Thyroid gland (tissue), 4 donors: ENCODE results near the gene INPP5F. TPM values are rescaled to one million over a fixed set of nuclear protein-coding genes. Genes with fewer than 3 reads are reported as not detected.

Experiments
- DNase-seq, 2 donors: peaks; one replicate each; pipeline ENCODE4 v3.0.0-alpha.2; 2019
- H3K27ac ChIP-seq, 3 donors: fragments of 200-600 bp; sonication (generic); 1 replicate in 2 of 3; 2 replicates in 1 of 3; pipeline ENCODE4 v1.5.1; 2016 to 2019; ENCODE audit warnings: mild to moderate bottlenecking in 1 of 3, moderate library complexity in 1 of 3
- H3K27me3 ChIP-seq: fragments of 200-600 bp; sonication (generic); one replicate; pipeline ENCODE4 v1.5.1; 2019
- H3K36me3 ChIP-seq, 2 donors: fragments of 200-600 bp; sonication (generic); one replicate each; pipeline ENCODE4 v1.5.1; 2016 to 2019
- H3K4me1 ChIP-seq, 2 donors: fragments of 200-600 bp; sonication (generic); one replicate each; pipeline ENCODE4 v1.5.1; 2017 to 2019
- H3K4me3 ChIP-seq, 3 donors: fragments of 200-600 bp; sonication (generic); replicated peaks in 1 of 3; 1 replicate in 2 of 3; 2 replicates in 1 of 3; pipeline ENCODE4 v1.5.1; 2016; ENCODE audit warnings: mild to moderate bottlenecking in 1 of 3
- H3K9me3 ChIP-seq: fragments of 200-600 bp; sonication (generic); one replicate; pipeline ENCODE4 v1.5.1; 2017
- CTCF ChIP-seq, 6 experiments: fragments of 200-600 bp in 3 of 6; fragments of 450-650 bp in 3 of 6; sonication (generic) in 3 of 6; IDR thresholded peaks; one replicate each; pipeline ENCODE4 v1.5.1; 2016 to 2019; ENCODE audit warnings: antibody characterized with exemption in 6 of 6, mild to moderate bottlenecking in 2 of 6, inconsistent platforms in 1 of 6, moderate library complexity in 1 of 6
- POLR2A ChIP-seq, 2 donors: fragments of 450-650 bp; IDR thresholded peaks; one replicate each; pipeline ENCODE4 v1.6.1; 2017; ENCODE audit warnings: antibody characterized with exemption in 2 of 2, mild to moderate bottlenecking in 2 of 2, moderate library complexity in 1 of 2
- WGBS, 2 donors: methylation state at CpG; one replicate each; pipeline ENCODE4 v1.1.5; 2017; 5-methylcytosine and 5-hydroxymethylcytosine counted together
- intact Hi-C: fragments of 100-400 bp; cut with DNase I; formaldehyde crosslinking; loops from one replicate; pipeline ENCODE4 v1.15.1; 2023
- total RNA-seq, 4 donors: library from RNA; depleted of rRNA; stranded (reverse); fragments of >200 nt; gene quantifications; one replicate each; pipeline ENCODE4 v1.2.3, GENCODE V29; 2016

INPP5F gene
- total RNA-seq, 4 donors from 2014 or later, result 12.6 to 14.9 (median 13.4) TPM

- no peaks in the 10 kb centered on the region for H3K9me3 ChIP-seq
- no peak overlapping the region for H3K27ac ChIP-seq
- H3K4me1 ChIP-seq, result no peaks in the 10 kb centered on the region
- H3K36me3 ChIP-seq, result no peaks in the 10 kb centered on the region
- 96 to 97% methylated on average over 11 of the region's 11 CpGs for WGBS, 2 donors
- no peaks in the 10 kb centered on the region for H3K27me3 ChIP-seq
- intact Hi-C loops, result no loop called here
- H3K4me3 ChIP-seq, result no peak overlapping the region
- TF ChIP-seq POLR2A (IDR thresholded peaks at IDR 0.05) (no peak), CTCF (IDR thresholded peaks at IDR 0.05) (no peak)
- DNase-seq, result no peak
Measured at GRCh38 chr10:119806334-119807130, 80.7 kb downstream of the INPP5F start.

GRCh38 chr10:119807960-119808697 lies 82.3 kb downstream of the INPP5F start:
- no peak for DNase-seq
- 95 to 96% methylated on average over 3 of the region's 3 CpGs for WGBS, 2 donors

GRCh38 chr10:119811122-119811521 lies 85.3 kb downstream of the INPP5F start:
- no peaks in the 10 kb centered on the region for H3K36me3 ChIP-seq
- DNase-seq, result no peak
- intact Hi-C loops, result loop anchor here (10.0 kb wide), 1 partner anchor 56 kb away; no protein-coding TSS in a partner anchor

More at GRCh38 chr10:119807960-119808697, 82.3 kb downstream of the INPP5F start:
- Histone ChIP-seq H3K36me3 (no peaks in the 10 kb centered on the region), H3K9me3 (no peaks in the 10 kb centered on the region), H3K4me3 (no peak overlapping the region), H3K27me3 (no peaks in the 10 kb centered on the region), H3K27ac (no peak overlapping the region), H3K4me1 (no peaks in the 10 kb centered on the region)
- intact Hi-C loops, result no loop called here
- no peak for TF ChIP-seq CTCF (IDR thresholded peaks at IDR 0.05)
- TF ChIP-seq POLR2A (IDR thresholded peaks at IDR 0.05), result no peak

GRCh38 chr10:119812684-119813083 lies 86.8 kb downstream of the INPP5F start:
- DNase-seq, result no peak
- H3K4me3 ChIP-seq, result no peak overlapping the region
- no peaks in the 10 kb centered on the region for H3K27me3 ChIP-seq
- no peak for TF ChIP-seq CTCF (IDR thresholded peaks at IDR 0.05)
- no peak for TF ChIP-seq POLR2A (IDR thresholded peaks at IDR 0.05)
- no peaks in the 10 kb centered on the region for H3K36me3 ChIP-seq
- no peaks in the 10 kb centered on the region for H3K9me3 ChIP-seq
- intact Hi-C loops, result loop anchor here (10.0 kb wide), 1 partner anchor 58 kb away; no protein-coding TSS in a partner anchor
- H3K4me1 ChIP-seq, result no peaks in the 10 kb centered on the region
- H3K27ac ChIP-seq, result no peak overlapping the region

More at GRCh38 chr10:119811122-119811521, 85.3 kb downstream of the INPP5F start:
- Histone ChIP-seq H3K27me3 (no peaks in the 10 kb centered on the region), H3K27ac (no peak overlapping the region), H3K4me1 (no peaks in the 10 kb centered on the region), H3K9me3 (no peaks in the 10 kb centered on the region), H3K4me3 (no peak overlapping the region)
- whole genome bisulfite sequencing, 2 donors, result 81 to 96% methylated on average over 4 of the region's 4 CpGs
- TF ChIP-seq CTCF (IDR thresholded peaks at IDR 0.05) (no peak), POLR2A (IDR thresholded peaks at IDR 0.05) (no peak)

GRCh38 chr10:119815671-119816070 lies 89.8 kb downstream of the INPP5F start:
- DNase-seq, result no peak
- Histone ChIP-seq H3K36me3 (no peaks in the 10 kb centered on the region), H3K4me3 (no peak overlapping the region), H3K27me3 (no peaks in the 10 kb centered on the region), H3K9me3 (no peaks in the 10 kb centered on the region), H3K27ac (no peak overlapping the region), H3K4me1 (no peaks in the 10 kb centered on the region)
- intact Hi-C loops, result loop anchor here (10.0 kb wide), 1 partner anchor 61 kb away; no protein-coding TSS in a partner anchor
- TF ChIP-seq CTCF (IDR thresholded peaks at IDR 0.05) (no peak), POLR2A (IDR thresholded peaks at IDR 0.05) (no peak)
- WGBS, 2 donors, result 93 to 94% methylated on average over 7 of the region's 7 CpGs
